Upper lobe of left lung (tissue), 6 donors: ENCODE data around the gene ABCA7. TPM values are rescaled to one million over a fixed set of nuclear protein-coding genes. Genes with fewer than 3 reads are reported as not detected.
A peak's percentile ranks its signal among the peaks of the same experiment; 100 is the strongest.

ENCODE experiments used
- ATAC-seq, 2 donors: fragments of 200-7000 bp; cut with Tn5 transposase; one replicate each; pipeline ENCODE4 v1.9.1; 2022; ENCODE audit warnings: mild to moderate bottlenecking in 2 of 2, moderate library complexity in 2 of 2; ENCODE audit not compliant: low FRiP score in 2 of 2
- DNase-seq, 2 donors: peaks; one replicate each; pipeline ENCODE4 v3.0.0-alpha.2; 2019 to 2020
- H3K27ac ChIP-seq, 4 donors: fragments of 200-600 bp; sonication (generic); one replicate each; pipeline ENCODE4 v1.5.1; 2016 to 2019
- H3K27me3 ChIP-seq, 4 donors: fragments of 200-600 bp; sonication (generic); one replicate each; pipeline ENCODE4 v1.5.1; 2017 to 2019
- H3K36me3 ChIP-seq, 4 donors: fragments of 200-600 bp; sonication (generic); one replicate each; pipeline ENCODE4 v1.5.1; 2016 to 2019
- H3K4me1 ChIP-seq, 4 donors: fragments of 200-600 bp; sonication (generic); one replicate each; pipeline ENCODE4 v1.5.1; 2018 to 2019
- H3K4me3 ChIP-seq, 4 donors: fragments of 200-600 bp; sonication (generic); one replicate each; pipeline ENCODE4 v1.5.1; 2017 to 2019; ENCODE audit warnings: mild to moderate bottlenecking in 2 of 4, moderate library complexity in 1 of 4
- H3K9me3 ChIP-seq, 4 donors: fragments of 200-600 bp; sonication (generic); one replicate each; pipeline ENCODE4 v1.5.1; 2018 to 2019
- EP300 ChIP-seq, 4 donors: sonication (generic); formaldehyde crosslinking; IDR thresholded peaks; one replicate each; pipeline ENCODE4 v1.5.1; 2017; ENCODE audit warnings: antibody characterized with exemption in 4 of 4, control low read depth in 2 of 4
- POLR2A ChIP-seq, 4 donors: fragments of 450-650 bp; IDR thresholded peaks; one replicate each; pipeline ENCODE4 v1.5.1; 2016 to 2017; ENCODE audit warnings: antibody characterized with exemption in 4 of 4, mild to moderate bottlenecking in 2 of 4
- POLR2AphosphoS5 ChIP-seq, 2 donors: sonication (generic); formaldehyde crosslinking; IDR thresholded peaks; one replicate each; pipeline ENCODE4 v1.5.1; 2017; ENCODE audit warnings: antibody characterized with exemption in 2 of 2
- WGBS, 2 donors: methylation state at CpG; one replicate each; pipeline ENCODE4 v1.1.5; 2017 to 2018; 5-methylcytosine and 5-hydroxymethylcytosine counted together
- total RNA-seq, 6 donors: library from RNA; depleted of rRNA in 4 of 6; stranded (reverse); fragments of >200 nt in 4 of 6; gene quantifications; one replicate each; pipeline versions ENCODE4 v1.1.0 to v1.2.1, GENCODE V29; 2016 to 2021
- TF ChIP-seq, protein P1 (sequence below), 6 experiments: fragments of 450-650 bp in 4 of 6; fragments of 200-600 bp in 2 of 6; sonication (generic) in 2 of 6; IDR thresholded peaks; one replicate each; pipeline ENCODE4 v1.5.1; 2016 to 2019; ENCODE audit warnings: antibody characterized with exemption in 6 of 6
- donor health status: DM: no; HTN: no; CAD: no; lungs with moderate emphysema.
- donor health status: DM: no; HTN: yes; CAD: no; lungs with severe emphysema.

Gene ABCA7
- total RNA-seq, 6 donors from 2014 or later = 34.1 to 224 (median 58.2) TPM

DNA sequence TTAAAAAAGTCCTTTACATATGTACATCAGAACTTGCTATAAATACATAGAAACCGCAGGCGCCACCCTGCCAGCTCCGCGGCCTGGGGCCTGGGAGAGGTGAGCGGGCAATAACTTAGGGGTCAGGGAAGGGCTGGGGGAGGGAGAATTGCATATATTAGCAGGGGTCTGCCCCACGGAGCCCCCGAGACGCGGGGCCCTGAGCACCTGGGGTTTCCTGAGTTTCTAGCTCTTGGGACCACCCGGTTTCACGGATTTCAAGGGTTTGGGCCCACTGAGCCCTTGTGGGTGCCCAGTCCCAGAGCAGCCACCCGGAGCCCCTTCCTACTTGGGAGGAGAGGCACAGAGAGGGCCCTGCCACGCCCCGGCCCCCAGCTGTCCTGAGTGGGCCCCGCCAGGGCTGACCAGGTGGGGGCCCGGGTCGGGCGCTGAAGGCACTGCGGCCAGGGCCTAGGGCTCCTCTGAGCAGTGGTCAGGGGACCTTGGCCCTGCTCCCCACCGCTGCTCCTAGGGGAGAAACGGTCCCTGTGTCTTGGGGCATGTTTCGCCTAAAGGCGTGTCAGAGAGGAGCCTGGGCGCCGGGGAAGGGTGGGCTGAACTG is 67.9 kb downstream of the ABCA7 start:
- H3K4me1 ChIP-seq = peaks cover 26 to 51% (median 40%) of the 10 kb centered on the region in 4 donors
- no peaks in the 10 kb centered on the region for H3K9me3 ChIP-seq
- DNase-seq (peak in 1 of 2 donors; percentile 82), ATAC-seq (no peak)
- H3K4me3 ChIP-seq = no peak overlapping the region
- H3K27ac ChIP-seq = peak overlapping the region in 2 of 4 donors; percentile 2 to 97
- H3K27me3 ChIP-seq = no peaks in the 10 kb centered on the region
- 92 to 93% methylated on average over 20 to 22 of the region's 25 CpGs for WGBS, 2 donors
- TF ChIP-seq POLR2AphosphoS5 (IDR thresholded peaks at IDR 0.05) (no peak), POLR2A (IDR thresholded peaks at IDR 0.05) (no peak), EP300 (IDR thresholded peaks at IDR 0.05) (no peak)
- TF ChIP-seq, protein P1, sequence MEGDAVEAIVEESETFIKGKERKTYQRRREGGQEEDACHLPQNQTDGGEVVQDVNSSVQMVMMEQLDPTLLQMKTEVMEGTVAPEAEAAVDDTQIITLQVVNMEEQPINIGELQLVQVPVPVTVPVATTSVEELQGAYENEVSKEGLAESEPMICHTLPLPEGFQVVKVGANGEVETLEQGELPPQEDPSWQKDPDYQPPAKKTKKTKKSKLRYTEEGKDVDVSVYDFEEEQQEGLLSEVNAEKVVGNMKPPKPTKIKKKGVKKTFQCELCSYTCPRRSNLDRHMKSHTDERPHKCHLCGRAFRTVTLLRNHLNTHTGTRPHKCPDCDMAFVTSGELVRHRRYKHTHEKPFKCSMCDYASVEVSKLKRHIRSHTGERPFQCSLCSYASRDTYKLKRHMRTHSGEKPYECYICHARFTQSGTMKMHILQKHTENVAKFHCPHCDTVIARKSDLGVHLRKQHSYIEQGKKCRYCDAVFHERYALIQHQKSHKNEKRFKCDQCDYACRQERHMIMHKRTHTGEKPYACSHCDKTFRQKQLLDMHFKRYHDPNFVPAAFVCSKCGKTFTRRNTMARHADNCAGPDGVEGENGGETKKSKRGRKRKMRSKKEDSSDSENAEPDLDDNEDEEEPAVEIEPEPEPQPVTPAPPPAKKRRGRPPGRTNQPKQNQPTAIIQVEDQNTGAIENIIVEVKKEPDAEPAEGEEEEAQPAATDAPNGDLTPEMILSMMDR (IDR thresholded peaks at IDR 0.05) = no peak
- H3K36me3 ChIP-seq = peaks cover 23 to 72% (median 71%) of the 10 kb centered on the region in 4 donors

DNA sequence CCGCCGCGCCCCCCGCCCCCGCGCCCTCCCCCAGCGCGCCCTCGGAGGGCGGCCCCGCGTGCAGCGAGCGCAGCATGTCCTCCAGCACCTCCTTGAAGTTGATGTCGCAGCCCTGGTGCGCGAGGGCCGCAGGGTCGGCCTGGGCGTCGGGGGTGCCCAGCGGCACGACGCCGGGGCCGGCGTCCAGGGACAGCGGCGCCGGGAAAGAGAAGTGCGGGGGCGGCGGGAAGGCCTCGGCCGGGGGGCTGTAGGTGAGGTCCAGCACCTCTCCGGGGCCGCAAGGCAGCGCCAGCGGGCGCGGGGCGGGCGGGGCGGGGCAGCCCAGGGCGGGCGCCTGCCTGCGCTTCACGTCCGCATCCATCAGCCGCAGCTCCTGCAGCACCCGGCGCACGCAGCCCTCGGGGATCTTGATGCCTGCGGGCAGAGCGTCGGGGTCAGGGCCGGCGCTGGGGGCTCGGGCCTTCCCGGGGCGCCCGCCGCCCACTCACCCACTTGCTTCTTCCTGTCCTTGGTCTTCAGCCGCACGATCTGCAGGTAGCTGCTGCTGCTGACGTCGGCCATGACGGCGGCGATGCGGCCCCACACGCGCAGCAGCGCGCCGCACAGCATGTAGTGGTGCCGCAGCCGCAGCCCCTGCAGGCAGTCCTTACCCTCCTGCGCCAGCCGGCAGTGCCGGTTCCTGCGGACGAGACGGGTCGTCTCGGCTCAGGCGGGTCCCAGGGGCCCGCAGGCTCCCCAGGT is 68.6 kb downstream of the ABCA7 start:
- no peak for TF ChIP-seq POLR2A (IDR thresholded peaks at IDR 0.05)
- no peak for TF ChIP-seq POLR2AphosphoS5 (IDR thresholded peaks at IDR 0.05)
- 95 to 96% methylated on average over 34 to 57 of the region's 89 CpGs for WGBS, 2 donors
- H3K27me3 ChIP-seq = no peaks in the 10 kb centered on the region
- no peak overlapping the region for H3K27ac ChIP-seq
- H3K4me1 ChIP-seq = peaks cover 24 to 51% (median 40%) of the 10 kb centered on the region in 4 donors
- H3K4me3 ChIP-seq = no peak overlapping the region
- DNase-seq = peak in 1 of 2 donors; percentile 87
- H3K36me3 ChIP-seq = peaks cover 23 to 77% (median 76%) of the 10 kb centered on the region in 4 donors
- H3K9me3 ChIP-seq = no peaks in the 10 kb centered on the region
- ATAC-seq = no peak

DNA sequence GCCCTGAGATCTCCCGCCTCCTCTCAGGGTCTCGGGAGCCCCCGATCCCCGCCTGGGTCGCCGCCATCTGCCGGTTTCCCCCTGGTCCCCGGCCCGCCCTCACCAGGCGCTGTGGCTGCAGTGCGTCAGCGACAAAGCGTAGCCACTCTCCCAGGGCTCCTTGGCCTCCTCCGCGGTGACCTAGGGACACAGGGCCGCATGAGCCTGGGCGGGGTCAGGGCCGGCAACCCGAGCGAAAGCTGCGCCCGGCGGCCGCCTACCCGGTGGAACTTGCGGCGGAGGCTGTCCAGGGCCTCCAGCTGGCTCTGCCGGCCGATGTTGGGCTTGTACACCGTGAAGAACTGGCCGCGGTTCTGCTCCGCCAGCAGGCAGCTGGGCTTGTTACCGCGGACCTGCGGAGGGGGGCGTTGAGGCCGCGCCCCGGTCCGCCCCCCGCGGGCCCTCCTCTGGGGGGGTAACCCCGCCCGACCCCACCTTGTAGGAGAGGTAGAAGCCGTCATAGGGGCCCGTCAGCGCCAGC is 69.2 kb downstream of the ABCA7 start:
- Histone ChIP-seq H3K36me3 (peaks cover 24 to 84% (median 83%) of the 10 kb centered on the region in 4 donors), H3K4me1 (peaks cover 30 to 56% (median 45%) of the 10 kb centered on the region in 4 donors)

GRCh38 chr19:1109697-1110671 is 70.1 kb downstream of the ABCA7 start:
- peaks cover 36 to 59% (median 46%) of the 10 kb centered on the region in 4 donors for H3K4me1 ChIP-seq
- DNase-seq (peak in 1 of 2 donors; percentile 81), ATAC-seq (no peak)
- no peaks in the 10 kb centered on the region for H3K9me3 ChIP-seq
- H3K36me3 ChIP-seq = peaks cover 29 to 93% (median 91%) of the 10 kb centered on the region in 4 donors
- H3K27me3 ChIP-seq = no peaks in the 10 kb centered on the region
- H3K27ac ChIP-seq = no peak overlapping the region
- WGBS, 2 donors = 93 to 97% methylated on average over 36 of the region's 54 CpGs
- TF ChIP-seq, protein P1 (IDR thresholded peaks at IDR 0.05) = no peak
- TF ChIP-seq POLR2A (IDR thresholded peaks at IDR 0.05) (no peak), EP300 (IDR thresholded peaks at IDR 0.05) (no peak), POLR2AphosphoS5 (IDR thresholded peaks at IDR 0.05) (no peak)
- no peak overlapping the region for H3K4me3 ChIP-seq

More for the DNA sequence above, 69.2 kb downstream of the ABCA7 start:
- no peak for ATAC-seq
- Histone ChIP-seq H3K27me3 (no peaks in the 10 kb centered on the region), H3K27ac (no peak overlapping the region), H3K4me3 (no peak overlapping the region), H3K9me3 (no peaks in the 10 kb centered on the region)
- TF ChIP-seq POLR2A (IDR thresholded peaks at IDR 0.05) (no peak), POLR2AphosphoS5 (IDR thresholded peaks at IDR 0.05) (peak in 1 of 2 donors; percentile 8)
- no peak for DNase-seq
- WGBS, 2 donors = 90 to 95% methylated on average over 2 to 33 of the region's 48 CpGs

DNA sequence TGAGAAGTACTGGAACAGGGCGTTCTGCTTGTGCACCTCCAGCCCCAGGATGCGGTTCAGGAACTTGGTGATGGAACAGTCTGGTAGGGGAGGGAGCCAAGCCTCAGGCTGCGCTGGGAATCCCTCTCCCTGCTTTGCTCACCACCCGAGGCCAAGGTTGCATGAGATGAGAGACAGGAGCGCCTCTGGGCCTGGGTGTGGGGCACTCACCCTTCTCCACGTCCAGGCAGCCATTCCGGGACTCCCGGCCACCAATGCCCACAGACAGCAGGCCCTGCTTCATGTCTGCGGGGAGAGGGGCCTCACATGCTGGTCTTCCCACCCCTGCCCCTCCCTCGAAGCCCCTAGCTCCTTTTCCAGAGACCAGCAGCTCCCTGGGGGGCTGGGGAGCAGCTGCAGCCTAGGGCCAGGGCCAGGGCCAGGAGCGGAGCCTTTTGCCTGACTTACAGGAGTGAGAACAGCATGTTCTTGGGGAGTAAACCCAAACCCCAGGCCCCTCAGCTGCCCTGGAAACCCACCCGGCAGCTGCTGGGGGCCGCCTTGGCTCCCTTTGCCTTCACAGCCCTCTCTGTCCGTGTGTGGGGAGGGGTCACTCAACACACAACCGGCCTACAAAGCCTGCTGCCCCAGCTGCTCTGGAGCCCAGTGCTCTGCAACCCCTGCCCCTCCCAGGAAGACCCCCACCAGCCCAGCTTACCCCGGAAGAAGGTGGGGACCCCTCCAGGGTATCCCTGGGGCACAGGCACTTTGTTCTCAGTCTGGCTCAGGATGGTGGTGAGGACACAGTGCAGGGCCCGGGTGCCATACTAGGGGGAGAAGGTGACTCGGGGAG is 71.1 kb downstream of the ABCA7 start:
- no peak for TF ChIP-seq POLR2AphosphoS5 (IDR thresholded peaks at IDR 0.05)
- no peak for TF ChIP-seq POLR2A (IDR thresholded peaks at IDR 0.05)
- TF ChIP-seq, protein P1 (IDR thresholded peaks at IDR 0.05) = no peak
- no peak for TF ChIP-seq EP300 (IDR thresholded peaks at IDR 0.05)
- Histone ChIP-seq H3K9me3 (no peaks in the 10 kb centered on the region), H3K27me3 (no peaks in the 10 kb centered on the region), H3K36me3 (peaks cover 36 to 99% (median 96%) of the 10 kb centered on the region in 4 donors), H3K4me1 (peaks cover 26 to 49% (median 36%) of the 10 kb centered on the region in 4 donors), H3K4me3 (no peak overlapping the region), H3K27ac (peak overlapping the region in 2 of 4 donors; percentile 83 to 88)
- WGBS, 2 donors = 89 to 93% methylated on average over 11 to 15 of the region's 18 CpGs
- ATAC-seq = no peak
- peak in 1 of 2 donors; percentile 60 for DNase-seq
